CD14-positive monocyte (primary cell): ENCODE data around the gene SIK2. TPM values are rescaled to one million over a fixed set of nuclear protein-coding genes. Genes with fewer than 3 reads are reported as not detected.
A peak's percentile ranks its signal among the peaks of the same experiment; 100 is the strongest.

Source experiments
- DNase-seq, 3 donors: peaks; one replicate each; pipeline ENCODE4 v3.0.0-alpha.2; 2011 to 2022
- H2AFZ ChIP-seq: 2 replicates; pipeline ENCODE4 v1.6.0; 2012; ENCODE audit warnings: mild to moderate bottlenecking, low read depth, low read length, inconsistent platforms; ENCODE audit not compliant: insufficient read depth, poor library complexity, severe bottlenecking
- H3K27ac ChIP-seq, 2 donors: 1 replicate in 1 of 2; 2 replicates in 1 of 2; pipeline ENCODE4 v1.5.1; 2012 to 2013; ENCODE audit warnings: low read length in 2 of 2, control low read depth in 1 of 2, inconsistent platforms in 1 of 2, low read depth in 1 of 2, mild to moderate bottlenecking in 1 of 2
- H3K27me3 ChIP-seq, 2 donors: one replicate each; pipeline versions ENCODE4 v1.6.0 to v1.6.1; 2011 to 2013; ENCODE audit warnings: low read length in 2 of 2; ENCODE audit not compliant: control insufficient read depth in 2 of 2, insufficient read depth in 2 of 2
- H3K36me3 ChIP-seq, 2 donors: replicated peaks in 1 of 2; 1 replicate in 1 of 2; 2 replicates in 1 of 2; pipeline versions ENCODE4 v1.5.1 to v1.6.1; 2012 to 2013; ENCODE audit warnings: low read length in 2 of 2, control low read depth in 1 of 2, inconsistent platforms in 1 of 2, mild to moderate bottlenecking in 1 of 2; ENCODE audit not compliant: insufficient read depth in 2 of 2, control insufficient read depth in 1 of 2
- H3K4me1 ChIP-seq, 2 donors: 1 replicate in 1 of 2; 2 replicates in 1 of 2; pipeline versions ENCODE4 v1.5.1 to v1.6.1; 2012 to 2013; ENCODE audit warnings: low read length in 2 of 2, control low read depth in 1 of 2, inconsistent platforms in 1 of 2, mild to moderate bottlenecking in 1 of 2, moderate library complexity in 1 of 2; ENCODE audit not compliant: insufficient read depth in 2 of 2, control insufficient read depth in 1 of 2
- H3K4me2 ChIP-seq: replicated peaks from 2 replicates; pipeline ENCODE3; 2012; ENCODE audit warnings: low read length, moderate library complexity, mild to moderate bottlenecking; ENCODE audit not compliant: poor library complexity, severe bottlenecking; ENCODE audit errors: extremely low read depth
- H3K4me3 ChIP-seq, 3 experiments: fragments of 200-600 bp in 1 of 3; sonication (generic) in 1 of 3; replicated peaks in 1 of 3; 1 replicate in 2 of 3; 2 replicates in 1 of 3; pipeline ENCODE4 v1.5.1; 2011 to 2013; ENCODE audit warnings: low read length in 3 of 3, mild to moderate bottlenecking in 3 of 3, control low read depth in 2 of 3, low read depth in 2 of 3, inconsistent platforms in 1 of 3, moderate library complexity in 1 of 3
- H3K79me2 ChIP-seq: 2 replicates; pipeline ENCODE4 v1.6.0; 2012; ENCODE audit warnings: mild to moderate bottlenecking, control low read depth, inconsistent platforms, low read length, moderate library complexity; ENCODE audit not compliant: insufficient read depth
- H3K9ac ChIP-seq: 2 replicates; pipeline ENCODE4 v1.6.0; 2017; ENCODE audit warnings: low read length, mild to moderate bottlenecking; ENCODE audit not compliant: insufficient read depth, poor library complexity, severe bottlenecking
- H3K9me3 ChIP-seq, 2 donors: replicated peaks in 1 of 2; 1 replicate in 1 of 2; 2 replicates in 1 of 2; pipeline versions ENCODE4 v1.5.1 to v1.6.1; 2012 to 2013; ENCODE audit warnings: low read length in 2 of 2, control low read depth in 1 of 2; ENCODE audit not compliant: control insufficient read depth in 1 of 2, insufficient read depth in 1 of 2
- H4K20me1 ChIP-seq: 2 replicates; pipeline ENCODE4 v1.6.0; 2012; ENCODE audit warnings: mild to moderate bottlenecking, low read length, control low read depth, moderate library complexity; ENCODE audit not compliant: insufficient read depth
- H3K27ac Mint-ChIP-seq, 7 donors: one replicate each; pipeline ENCODE4 v1.8.0; 2020; ENCODE audit warnings: mild to moderate bottlenecking in 7 of 7, mixed read lengths in 7 of 7, moderate library complexity in 6 of 7, inconsistent platforms in 2 of 7
- H3K27me3 Mint-ChIP-seq, 3 donors: one replicate each; pipeline ENCODE4 v1.8.0; 2021 to 2022; ENCODE audit warnings: low read depth in 3 of 3, mild to moderate bottlenecking in 3 of 3, mixed read lengths in 3 of 3, moderate library complexity in 3 of 3, inconsistent platforms in 1 of 3
- H3K36me3 Mint-ChIP-seq, 2 donors: one replicate each; pipeline ENCODE4 v1.8.0; 2020; ENCODE audit warnings: mixed read lengths in 2 of 2, inconsistent platforms in 1 of 2, mild to moderate bottlenecking in 1 of 2
- H3K4me1 Mint-ChIP-seq: one replicate; pipeline ENCODE4 v1.8.0; 2020; ENCODE audit warnings: mild to moderate bottlenecking, mixed read lengths
- H3K4me3 Mint-ChIP-seq, 2 donors: one replicate each; pipeline ENCODE4 v1.8.0; 2020; ENCODE audit warnings: mild to moderate bottlenecking in 2 of 2, mixed read lengths in 2 of 2, moderate library complexity in 1 of 2
- H3K9me3 Mint-ChIP-seq, 7 donors: one replicate each; pipeline ENCODE4 v1.8.0; 2020 to 2022; ENCODE audit warnings: mixed read lengths in 7 of 7, mild to moderate bottlenecking in 6 of 7, moderate library complexity in 6 of 7, inconsistent platforms in 2 of 7
- CTCF ChIP-seq: fragments of 200-600 bp; IDR thresholded peaks from one replicate; pipeline ENCODE4 v1.8.0; 2022; ENCODE audit warnings: antibody characterized with exemption, mild to moderate bottlenecking
- WGBS: methylation state at CpG from one replicate; pipeline ENCODE4 v1.1.5; 2013; ENCODE audit warnings: missing lambda C conversion rate; ENCODE audit not compliant: insufficient coverage; 5-methylcytosine and 5-hydroxymethylcytosine counted together
- intact Hi-C, 2 donors: fragments of 100-400 bp; cut with micrococcal nuclease; formaldehyde crosslinking; loops; one replicate each; pipeline versions ENCODE4 v1.15.0 to v1.15.1; 2023
- polyA plus RNA-seq, 3 donors: library from polyadenylated mRNA; depleted of rRNA in 1 of 3; unstranded in 2 of 3; stranded (reverse) in 1 of 3; fragments of 300-500 nt in 2 of 3; fragments of >200 nt in 1 of 3; fragmentation: Illumina TruSeq in 2 of 3; gene quantifications; 1 replicate in 2 of 3; 2 replicates in 1 of 3; pipeline ENCODE4 v1.2.3, GENCODE V29; 2012 to 2021

Gene SIK2
- polyA plus RNA-seq, 3 donors: 0.16 to 8.8 (median 0.23) TPM

GRCh38 chr11:111718436-111718835 lies 116.2 kb downstream of the SIK2 start:
- Histone ChIP-seq H3K36me3 (peaks cover 51 to 96% of the 10 kb centered on the region in 2 donors), H3K9ac (no peak overlapping the region), H3K9me3 (no peaks in the 10 kb centered on the region), H3K4me3 (no peak overlapping the region), H3K4me1 (peaks cover 12 to 16% of the 10 kb centered on the region in 2 donors), H4K20me1 (no peaks in the 10 kb centered on the region), H3K79me2 (no peaks in the 10 kb centered on the region), H3K27me3 (no peaks in the 10 kb centered on the region), H3K27ac (no peak overlapping the region), H2AFZ (no peak overlapping the region), H3K4me2 (no peak overlapping the region)
- no CpG with 5 or more reads among the region's 6 CpGs for WGBS
- Mint-ChIP-seq H3K36me3 (peaks cover 80 to 90% of the 10 kb centered on the region in 2 donors), H3K27me3 (peaks cover 0 to 1% (median 0%) of the 10 kb centered on the region in 3 donors), H3K4me3 (no peak overlapping the region), H3K9me3 (peaks cover 0 to 1% (median 0%) of the 10 kb centered on the region in 7 donors), H3K27ac (peak overlapping the region in 1 of 7 donors; percentile 16), H3K4me1 (peaks cover 16% of the 10 kb centered on the region)
- no peak for TF ChIP-seq CTCF
- intact Hi-C loops: no loop called here
- DNase-seq: no peak

- H4K20me1 ChIP-seq: no peaks in the 10 kb centered on the region
- H3K4me1 Mint-ChIP-seq: peaks cover 16% of the 10 kb centered on the region
- no peak overlapping the region for H3K4me3 ChIP-seq
- no peaks in the 10 kb centered on the region for H3K79me2 ChIP-seq
- DNase-seq: no peak
- H3K4me1 ChIP-seq: peaks cover 12 to 16% of the 10 kb centered on the region in 2 donors
- H3K9ac ChIP-seq: no peak overlapping the region
- WGBS: 96% methylated on average over 4 of the region's 5 CpGs
- H3K27ac Mint-ChIP-seq: no peak overlapping the region
- no peak for TF ChIP-seq CTCF
- H3K36me3 ChIP-seq: peaks cover 55 to 96% of the 10 kb centered on the region in 2 donors
- H3K27me3 Mint-ChIP-seq: peaks cover 0 to 1% (median 0%) of the 10 kb centered on the region in 3 donors
- no peak overlapping the region for H3K4me3 Mint-ChIP-seq
- no peak overlapping the region for H3K4me2 ChIP-seq
- H3K9me3 ChIP-seq: no peaks in the 10 kb centered on the region
- H2AFZ ChIP-seq: no peak overlapping the region
- H3K27me3 ChIP-seq: no peaks in the 10 kb centered on the region
- no peak overlapping the region for H3K27ac ChIP-seq
- peaks cover 81 to 90% of the 10 kb centered on the region in 2 donors for H3K36me3 Mint-ChIP-seq
- H3K9me3 Mint-ChIP-seq: peaks cover 0 to 1% (median 0%) of the 10 kb centered on the region in 7 donors
- intact Hi-C loops: no loop called here
These were observed 116.6 kb downstream of the SIK2 start for GRCh38 chr11:111718859-111719258.
